ENCODE measurements around the gene PECR.

GRCh38 chr2:216051350-216051749 is 30.3 kb downstream of the PECR start:
- TF ChIP-seq CTCF (IDR thresholded peaks at IDR 0.05; ENCODE audit: low read depth, low read length, missing input control) (no peak), MAX (IDR thresholded peaks at IDR 0.05) (no peak), EGR1 (IDR thresholded peaks at IDR 0.05; ENCODE audit: low read depth in 2 of 2) (no peak), GABPA (IDR thresholded peaks at IDR 0.05 in 1 of 2, conservative IDR thresholded peaks at IDR 0.05 in 1 of 2) (no peak), SP1 (IDR thresholded peaks at IDR 0.05) (no peak), HNF4A (conservative IDR thresholded peaks at IDR 0.05) (no peak), YY1 (IDR thresholded peaks at IDR 0.05) (no peak), FOXA1 (IDR thresholded peaks at IDR 0.05) (no peak)

Data from liver (tissue), 3 donors.